ENCODE data around the gene NBPF3.

DNA sequence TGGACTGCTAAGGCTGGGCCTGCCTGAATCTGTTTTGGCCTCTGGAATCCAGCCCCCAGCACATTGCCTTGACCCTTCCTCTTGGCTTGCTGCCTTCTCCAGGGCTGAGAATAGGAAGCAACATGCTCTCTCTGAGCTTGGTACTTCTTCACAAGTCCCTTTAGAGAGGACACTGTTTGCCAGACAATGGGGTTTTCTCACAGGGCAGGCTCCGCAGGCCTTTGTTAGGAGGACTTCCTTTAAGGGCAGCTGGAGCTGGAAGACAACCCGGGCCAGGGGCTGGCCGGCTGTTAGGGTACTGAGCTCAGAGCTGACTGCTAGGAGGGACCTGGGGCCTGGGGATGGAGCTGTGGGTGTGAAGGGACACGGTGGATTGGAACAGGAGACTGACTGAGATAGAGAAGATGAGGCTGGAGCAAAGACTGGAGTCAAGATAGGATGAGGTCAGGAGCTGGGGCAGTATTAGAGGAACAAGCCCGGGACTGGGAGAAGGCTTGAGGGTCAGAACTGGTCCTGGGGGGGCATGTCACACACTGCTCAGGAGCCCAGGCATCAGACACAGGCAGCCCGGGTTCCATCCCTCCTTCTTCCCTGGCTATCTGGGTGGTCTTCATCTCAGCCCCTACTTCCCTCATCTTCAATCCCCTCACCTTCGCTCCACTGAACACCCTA, 63.9 kb downstream of the NBPF3 start:
- TF ChIP-seq CTCF (IDR thresholded peaks at IDR 0.05 in 2 of 3, conservative IDR thresholded peaks at IDR 0.05 in 1 of 3; ENCODE audit: borderline replicate concordance in 1 of 3, insufficient read depth in 1 of 3, low read depth in 2 of 3, low read length in 2 of 3) (no peak), POLR2A (IDR thresholded peaks at IDR 0.05; ENCODE audit: borderline replicate concordance, extremely low read depth, insufficient read depth, insufficient read length) (no peak), CEBPB (IDR thresholded peaks at IDR 0.05; ENCODE audit: low read depth) (no peak), POLR2AphosphoS5 (IDR thresholded peaks at IDR 0.05; ENCODE audit: low read depth, low read length) (no peak)
